22Rv1 (cell line): ENCODE data around the gene RFTN1.

Experiments used
- H3K27ac ChIP-seq: fragments of 450-650 bp; 2 replicates; pipeline ENCODE4 v1.5.1; 2017
- CTCF ChIP-seq: fragments of 450-650 bp; IDR thresholded peaks from 2 replicates; pipeline ENCODE4 v1.5.1; 2017; ENCODE audit warnings: mild to moderate bottlenecking
- ZFX ChIP-seq: fragments of 450-650 bp; IDR thresholded peaks from 2 replicates; pipeline ENCODE4 v1.6.1; 2017; ENCODE audit warnings: antibody characterized with exemption, borderline replicate concordance

Gene RFTN1

GRCh38 chr3:16358336-16358735 lies 155.2 kb downstream of the RFTN1 start:
- no peak overlapping the region for H3K27ac ChIP-seq
- TF ChIP-seq ZFX (no peak), CTCF (no peak)

- TF ChIP-seq CTCF (no peak), ZFX (no peak)
- no peak overlapping the region for H3K27ac ChIP-seq
Observed at GRCh38 chr3:16357186-16358121, 156.0 kb downstream of the RFTN1 start.

GRCh38 chr3:16355828-16356227 lies 157.7 kb downstream of the RFTN1 start:
- TF ChIP-seq ZFX (no peak), CTCF (no peak)
- H3K27ac ChIP-seq = no peak overlapping the region

- no peak overlapping the region for H3K27ac ChIP-seq
- TF ChIP-seq CTCF (no peak), ZFX (no peak)
Observed at GRCh38 chr3:16354291-16354690, 159.2 kb downstream of the RFTN1 start.

GRCh38 chr3:16352428-16352827 lies 161.1 kb downstream of the RFTN1 start:
- TF ChIP-seq ZFX (no peak), CTCF (no peak)
- H3K27ac ChIP-seq = no peak overlapping the region

- no peak for TF ChIP-seq ZFX
- TF ChIP-seq CTCF = no peak
- H3K27ac ChIP-seq = no peak overlapping the region
Observed at GRCh38 chr3:16350597-16351318, 162.7 kb downstream of the RFTN1 start.
